Transverse colon (tissue), 4 donors: Measurements from ENCODE around the gene ZER1. TPM values are rescaled to one million over a fixed set of nuclear protein-coding genes. Genes with fewer than 3 reads are reported as not detected.

ENCODE experiments used
- DNase-seq: peaks from one replicate; pipeline ENCODE4 v3.0.0-alpha.2; 2019
- H3K27ac ChIP-seq, 4 donors: fragments of 200-600 bp; sonication (generic); 2 replicates each; pipeline ENCODE4 v1.5.1; 2016 to 2018; ENCODE audit warnings: inconsistent platforms in 4 of 4
- H3K27me3 ChIP-seq: fragments of 200-600 bp; sonication (generic); 2 replicates; pipeline ENCODE4 v1.5.1; 2017; ENCODE audit warnings: inconsistent platforms
- H3K36me3 ChIP-seq, 4 donors: fragments of 200-600 bp; sonication (generic); 2 replicates each; pipeline ENCODE4 v1.5.1; 2017 to 2019; ENCODE audit warnings: inconsistent platforms in 4 of 4
- H3K4me1 ChIP-seq, 4 donors: fragments of 200-600 bp; sonication (generic); 2 replicates each; pipeline ENCODE4 v1.5.1; 2017 to 2020; ENCODE audit warnings: inconsistent platforms in 4 of 4
- H3K4me3 ChIP-seq, 4 donors: fragments of 200-600 bp; sonication (generic); 1 replicate in 1 of 4; 2 replicates in 3 of 4; pipeline versions ENCODE4 v1.5.1 to v1.6.1; 2017 to 2019; ENCODE audit warnings: inconsistent platforms in 4 of 4
- H3K9me3 ChIP-seq, 2 donors: fragments of 200-600 bp; sonication (generic); 2 replicates each; pipeline ENCODE4 v1.5.1; 2017 to 2019; ENCODE audit warnings: inconsistent platforms in 2 of 2
- EP300 ChIP-seq: sonication (generic); formaldehyde crosslinking; IDR thresholded peaks from one replicate; pipeline ENCODE4 v1.6.1; 2017; ENCODE audit warnings: antibody characterized with exemption, low read depth
- POLR2A ChIP-seq: fragments of 450-650 bp; IDR thresholded peaks from one replicate; pipeline ENCODE4 v1.6.1; 2016; ENCODE audit warnings: antibody characterized with exemption, mild to moderate bottlenecking, moderate library complexity
- POLR2AphosphoS5 ChIP-seq, 3 donors: sonication (generic); formaldehyde crosslinking; IDR thresholded peaks; one replicate each; pipeline ENCODE4 v1.6.1; 2016; ENCODE audit warnings: antibody characterized with exemption in 3 of 3
- WGBS, 2 donors: methylation state at CpG; one replicate each; pipeline ENCODE4 v1.1.5; 2018; ENCODE audit warnings: low coverage in 1 of 2; 5-methylcytosine and 5-hydroxymethylcytosine counted together
- in situ Hi-C, 4 donors: fragments of 200-750 bp; cut with MboI; loops; one replicate each; pipeline versions ENCODE4 v1.15.0 to v1.15.1; 2017; ENCODE audit warnings: low sequenced_read_pairs in 3 of 4, low pct_ligation_motif_present in 1 of 4, low pct_unique_long_range_greater_than_20kb in 1 of 4
- intact Hi-C: fragments of 100-400 bp; cut with DNase I; formaldehyde crosslinking; loops from one replicate; pipeline ENCODE4 v1.15.1; 2023; ENCODE audit warnings: low total_unique reads
- total RNA-seq, 4 donors: library from RNA; depleted of rRNA; stranded (reverse); fragments of >200 nt; gene quantifications; one replicate each; pipeline ENCODE4 v1.1.0, GENCODE V29; 2016
- TF ChIP-seq, protein P1 (sequence below), 5 experiments: fragments of 200-600 bp in 3 of 5; fragments of 450-650 bp in 2 of 5; sonication (generic) in 3 of 5; IDR thresholded peaks; 1 replicate in 2 of 5; 2 replicates in 3 of 5; pipeline ENCODE4 v1.5.1; 2016 to 2017; ENCODE audit warnings: antibody characterized with exemption in 5 of 5, inconsistent platforms in 3 of 5, mild to moderate bottlenecking in 2 of 5, moderate library complexity in 1 of 5

Gene ZER1
- total RNA-seq, 4 donors from 2014 or later = 57.5 to 116 (median 73.8) TPM

DNA sequence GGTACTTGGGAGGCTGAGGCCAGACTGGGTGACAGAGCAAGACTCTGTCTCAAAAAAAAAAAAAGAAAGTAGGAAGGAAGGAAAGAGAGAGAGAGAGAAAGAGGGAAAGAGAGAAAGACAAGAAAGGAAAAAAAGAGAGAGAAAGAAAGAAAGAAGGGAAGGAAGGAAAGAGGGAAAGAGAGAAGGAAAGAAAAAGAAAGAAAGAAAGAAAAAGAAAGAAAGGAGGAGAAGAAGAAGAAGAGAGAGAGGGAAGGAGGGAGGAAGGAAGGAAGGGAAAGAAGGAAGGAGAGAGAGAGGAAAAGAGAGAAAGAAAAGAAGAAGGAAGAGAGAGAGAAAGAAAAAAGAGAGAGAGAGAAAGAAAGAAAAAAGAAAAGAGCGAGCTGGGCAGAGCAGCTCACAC is 3.1 kb upstream of the ZER1 start:
- in situ Hi-C loops (no loop called here), intact Hi-C loops (no loop called here)
- TF ChIP-seq POLR2A (no peak), EP300 (no peak), POLR2AphosphoS5 (IDR thresholded peaks at IDR 0.05) (no peak)
- TF ChIP-seq, protein P1, sequence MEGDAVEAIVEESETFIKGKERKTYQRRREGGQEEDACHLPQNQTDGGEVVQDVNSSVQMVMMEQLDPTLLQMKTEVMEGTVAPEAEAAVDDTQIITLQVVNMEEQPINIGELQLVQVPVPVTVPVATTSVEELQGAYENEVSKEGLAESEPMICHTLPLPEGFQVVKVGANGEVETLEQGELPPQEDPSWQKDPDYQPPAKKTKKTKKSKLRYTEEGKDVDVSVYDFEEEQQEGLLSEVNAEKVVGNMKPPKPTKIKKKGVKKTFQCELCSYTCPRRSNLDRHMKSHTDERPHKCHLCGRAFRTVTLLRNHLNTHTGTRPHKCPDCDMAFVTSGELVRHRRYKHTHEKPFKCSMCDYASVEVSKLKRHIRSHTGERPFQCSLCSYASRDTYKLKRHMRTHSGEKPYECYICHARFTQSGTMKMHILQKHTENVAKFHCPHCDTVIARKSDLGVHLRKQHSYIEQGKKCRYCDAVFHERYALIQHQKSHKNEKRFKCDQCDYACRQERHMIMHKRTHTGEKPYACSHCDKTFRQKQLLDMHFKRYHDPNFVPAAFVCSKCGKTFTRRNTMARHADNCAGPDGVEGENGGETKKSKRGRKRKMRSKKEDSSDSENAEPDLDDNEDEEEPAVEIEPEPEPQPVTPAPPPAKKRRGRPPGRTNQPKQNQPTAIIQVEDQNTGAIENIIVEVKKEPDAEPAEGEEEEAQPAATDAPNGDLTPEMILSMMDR (IDR thresholded peaks at IDR 0.05) = no peak
- WGBS, 2 donors = 93 to 100% methylated on average over 1 of the region's 1 CpG
- DNase-seq = no peak
- H3K9me3 ChIP-seq = no peaks in the 10 kb centered on the region
- no peaks in the 10 kb centered on the region for H3K36me3 ChIP-seq
- no peak overlapping the region for H3K4me3 ChIP-seq
- peaks cover 9 to 18% (median 14%) of the 10 kb centered on the region in 4 donors for H3K4me1 ChIP-seq
- no peak overlapping the region for H3K27ac ChIP-seq
- H3K27me3 ChIP-seq = no peaks in the 10 kb centered on the region

DNA sequence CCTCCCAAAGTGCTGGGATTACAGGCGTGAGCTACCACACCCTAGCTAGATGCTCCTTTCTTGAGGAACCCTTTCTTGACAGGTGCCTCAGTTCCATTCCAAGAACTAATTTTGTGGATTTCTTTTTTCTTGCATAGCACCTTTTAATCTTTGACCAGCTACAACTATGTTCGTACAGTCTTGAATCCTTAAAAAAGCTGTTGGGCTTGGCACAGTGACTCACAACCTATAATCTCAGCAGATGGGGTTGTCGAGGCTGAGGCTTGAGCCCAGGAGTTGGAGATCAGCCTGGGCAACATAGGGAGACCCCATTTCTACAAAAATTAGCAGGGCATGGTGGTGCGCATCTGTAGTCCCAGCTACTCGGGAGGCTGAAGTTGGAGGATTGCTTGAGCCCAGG is 1.3 kb upstream of the ZER1 start:
- no peaks in the 10 kb centered on the region for H3K36me3 ChIP-seq
- TF ChIP-seq, protein P1 (IDR thresholded peaks at IDR 0.05) = no peak
- TF ChIP-seq EP300 (no peak), POLR2AphosphoS5 (IDR thresholded peaks at IDR 0.05) (no peak), POLR2A (no peak)
- intact Hi-C loops = no loop called here
- H3K4me1 ChIP-seq = peaks cover 9 to 21% (median 14%) of the 10 kb centered on the region in 4 donors
- 86% methylated on average over 5 of the region's 5 CpGs; no CpG with 5 or more reads in 1 of the 2 donors for WGBS, 2 donors
- DNase-seq = no peak
- no peaks in the 10 kb centered on the region for H3K27me3 ChIP-seq
- H3K4me3 ChIP-seq = no peak overlapping the region
- in situ Hi-C loops = no loop called here
- H3K27ac ChIP-seq = no peak overlapping the region
- H3K9me3 ChIP-seq = no peaks in the 10 kb centered on the region

- DNase-seq = peak; percentile 40
- intact Hi-C loops (no loop called here), in situ Hi-C loops (no loop called here)
- Histone ChIP-seq H3K4me1 (peaks cover 9 to 21% (median 14%) of the 10 kb centered on the region in 4 donors), H3K36me3 (no peaks in the 10 kb centered on the region), H3K27ac (peak overlapping the region; percentile 91 to 96 (median 94)), H3K27me3 (no peaks in the 10 kb centered on the region), H3K9me3 (no peaks in the 10 kb centered on the region), H3K4me3 (peak overlapping the region; percentile 76 to 94 (median 84))
- 1% methylated on average over 28 of the region's 28 CpGs; no CpG with 5 or more reads in 1 of the 2 donors for WGBS, 2 donors
- TF ChIP-seq, protein P1 (IDR thresholded peaks at IDR 0.05) = no peak
- TF ChIP-seq POLR2A (no peak), EP300 (no peak), POLR2AphosphoS5 (IDR thresholded peaks at IDR 0.05) (no peak)
Measured at GRCh38 chr9:128771094-128771721, 519 bp downstream of the ZER1 start.

DNA sequence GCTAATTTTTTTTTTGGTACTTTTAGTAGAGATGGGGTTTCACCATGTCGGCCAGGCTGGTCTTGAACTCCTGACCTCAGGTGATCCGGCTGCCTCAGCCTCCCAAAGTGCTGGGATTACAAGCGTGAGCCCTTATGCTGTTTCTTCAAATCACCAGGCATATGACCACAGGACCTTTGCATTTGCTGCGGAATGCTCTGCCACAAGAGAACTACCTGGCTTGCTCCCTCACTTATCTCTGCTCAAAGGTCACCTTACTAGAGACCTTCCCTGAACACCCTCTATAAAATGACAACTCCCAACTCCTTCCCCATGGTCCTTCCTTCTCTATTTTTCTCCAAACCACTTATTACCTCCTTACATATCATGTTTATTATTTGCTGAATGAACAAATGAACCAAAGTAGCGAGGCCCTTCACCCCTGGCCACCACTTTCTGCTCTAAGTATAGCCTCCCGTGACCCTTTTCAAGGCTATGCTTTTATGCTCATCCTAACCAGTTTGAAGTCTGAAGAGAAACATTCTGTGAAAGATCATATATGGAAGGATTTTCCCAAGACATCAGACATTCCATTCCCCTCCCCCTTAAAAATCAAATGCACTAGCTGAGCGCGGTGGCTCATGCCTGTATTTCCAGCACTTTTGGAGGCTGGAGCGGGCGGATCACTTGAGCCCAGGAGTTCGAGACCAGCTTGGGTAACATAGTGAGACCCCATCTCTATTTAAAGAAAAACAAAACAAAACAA is 1.3 kb downstream of the ZER1 start:
- Histone ChIP-seq H3K4me1 (peaks cover 9 to 21% (median 14%) of the 10 kb centered on the region in 4 donors), H3K36me3 (no peaks in the 10 kb centered on the region), H3K27ac (peak overlapping the region; percentile 91 to 96 (median 94)), H3K27me3 (no peaks in the 10 kb centered on the region), H3K4me3 (peak overlapping the region in 3 of 4 donors; percentile 76 to 84 (median 84)), H3K9me3 (no peaks in the 10 kb centered on the region)
- intact Hi-C loops = no loop called here
- no peak for DNase-seq
- no peak for TF ChIP-seq POLR2A
- TF ChIP-seq EP300 = no peak
- no peak for TF ChIP-seq POLR2AphosphoS5 (IDR thresholded peaks at IDR 0.05)
- TF ChIP-seq, protein P1 (IDR thresholded peaks at IDR 0.05) = no peak
- WGBS, 2 donors = 64 to 78% methylated on average over 7 to 11 of the region's 11 CpGs
- in situ Hi-C loops = no loop called here
